Measurements from ENCODE around the gene EEF1A2. TPM values are rescaled to one million over a fixed set of nuclear protein-coding genes. Genes with fewer than 3 reads are reported as not detected.

Gene EEF1A2
- total RNA-seq, 1 experiment from 2014 or later: 26.0 TPM

DNA sequence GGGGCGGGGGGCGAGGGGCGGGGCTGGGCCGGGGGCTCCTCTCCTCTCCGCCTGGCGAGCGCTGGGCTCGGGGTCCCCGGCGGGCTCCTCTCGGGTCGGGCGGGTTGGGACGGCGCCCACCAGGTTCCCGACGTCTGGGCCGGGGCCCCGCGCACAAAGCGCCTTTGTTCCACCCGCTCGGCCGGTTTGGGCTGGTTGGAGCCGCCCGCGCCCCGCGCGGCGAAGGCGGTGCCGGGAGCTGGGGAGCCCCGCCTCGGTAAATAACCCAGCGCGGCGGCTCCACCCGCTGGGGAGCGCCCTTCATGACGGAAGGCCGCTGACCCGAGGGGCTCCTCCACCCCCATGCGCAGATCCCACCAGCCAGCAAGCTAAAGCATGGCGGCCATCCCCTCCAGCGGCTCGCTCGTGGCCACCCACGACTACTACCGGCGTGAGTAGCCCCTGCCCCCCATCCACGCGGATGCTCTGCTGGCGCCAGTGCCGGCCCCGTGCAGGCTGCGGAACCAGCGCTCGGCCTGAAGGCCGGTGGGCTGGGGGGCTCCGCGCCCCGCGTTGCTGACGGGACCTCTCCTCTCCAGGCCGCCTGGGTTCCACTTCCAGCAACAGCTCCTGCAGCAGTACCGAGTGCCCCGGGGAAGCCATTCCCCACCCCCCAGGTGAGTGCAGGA lies 22.2 kb upstream of the EEF1A2 start:
- Mint-ChIP-seq H3K27me3 (ENCODE audit: low read depth) (peaks cover 9% of the 10 kb centered on the region; the same call in 1 of the 2 replicates), H3K36me3 (peaks cover 21% of the 10 kb centered on the region), H3K27ac (peak overlapping the region; percentile 79), H3K4me1 (peaks cover 14% of the 10 kb centered on the region), H3K9me3 (peaks cover 8% of the 10 kb centered on the region; the same call in 1 of the 2 replicates), H3K4me3 (peak overlapping the region; percentile 88)
- DNase-seq (ENCODE audit: low spot score): peak; percentile 61
- POLR2A ChIA-PET: interaction anchor here (0.6 to 1.8 kb wide), 7 partner anchors 14 to 718 kb away, joined by 3 to 5 read pairs (median 3); partner anchors contain the start of genes GMEB2 and STMN3
- peak; percentile 3 for ATAC-seq
- TF ChIP-seq, protein P1, sequence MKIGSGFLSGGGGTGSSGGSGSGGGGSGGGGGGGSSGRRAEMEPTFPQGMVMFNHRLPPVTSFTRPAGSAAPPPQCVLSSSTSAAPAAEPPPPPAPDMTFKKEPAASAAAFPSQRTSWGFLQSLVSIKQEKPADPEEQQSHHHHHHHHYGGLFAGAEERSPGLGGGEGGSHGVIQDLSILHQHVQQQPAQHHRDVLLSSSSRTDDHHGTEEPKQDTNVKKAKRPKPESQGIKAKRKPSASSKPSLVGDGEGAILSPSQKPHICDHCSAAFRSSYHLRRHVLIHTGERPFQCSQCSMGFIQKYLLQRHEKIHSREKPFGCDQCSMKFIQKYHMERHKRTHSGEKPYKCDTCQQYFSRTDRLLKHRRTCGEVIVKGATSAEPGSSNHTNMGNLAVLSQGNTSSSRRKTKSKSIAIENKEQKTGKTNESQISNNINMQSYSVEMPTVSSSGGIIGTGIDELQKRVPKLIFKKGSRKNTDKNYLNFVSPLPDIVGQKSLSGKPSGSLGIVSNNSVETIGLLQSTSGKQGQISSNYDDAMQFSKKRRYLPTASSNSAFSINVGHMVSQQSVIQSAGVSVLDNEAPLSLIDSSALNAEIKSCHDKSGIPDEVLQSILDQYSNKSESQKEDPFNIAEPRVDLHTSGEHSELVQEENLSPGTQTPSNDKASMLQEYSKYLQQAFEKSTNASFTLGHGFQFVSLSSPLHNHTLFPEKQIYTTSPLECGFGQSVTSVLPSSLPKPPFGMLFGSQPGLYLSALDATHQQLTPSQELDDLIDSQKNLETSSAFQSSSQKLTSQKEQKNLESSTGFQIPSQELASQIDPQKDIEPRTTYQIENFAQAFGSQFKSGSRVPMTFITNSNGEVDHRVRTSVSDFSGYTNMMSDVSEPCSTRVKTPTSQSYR (CRISPR knock-in tag; IDR thresholded peaks at IDR 0.05): 0 out of 2 replicates have a peak, but pooled peaks have one; percentile 53
- TF ChIP-seq, protein P2, sequence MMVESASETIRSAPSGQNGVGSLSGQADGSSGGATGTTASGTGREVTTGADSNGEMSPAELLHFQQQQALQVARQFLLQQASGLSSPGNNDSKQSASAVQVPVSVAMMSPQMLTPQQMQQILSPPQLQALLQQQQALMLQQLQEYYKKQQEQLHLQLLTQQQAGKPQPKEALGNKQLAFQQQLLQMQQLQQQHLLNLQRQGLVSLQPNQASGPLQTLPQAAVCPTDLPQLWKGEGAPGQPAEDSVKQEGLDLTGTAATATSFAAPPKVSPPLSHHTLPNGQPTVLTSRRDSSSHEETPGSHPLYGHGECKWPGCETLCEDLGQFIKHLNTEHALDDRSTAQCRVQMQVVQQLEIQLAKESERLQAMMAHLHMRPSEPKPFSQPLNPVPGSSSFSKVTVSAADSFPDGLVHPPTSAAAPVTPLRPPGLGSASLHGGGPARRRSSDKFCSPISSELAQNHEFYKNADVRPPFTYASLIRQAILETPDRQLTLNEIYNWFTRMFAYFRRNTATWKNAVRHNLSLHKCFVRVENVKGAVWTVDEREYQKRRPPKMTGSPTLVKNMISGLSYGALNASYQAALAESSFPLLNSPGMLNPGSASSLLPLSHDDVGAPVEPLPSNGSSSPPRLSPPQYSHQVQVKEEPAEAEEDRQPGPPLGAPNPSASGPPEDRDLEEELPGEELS (CRISPR knock-in tag; IDR thresholded peaks at IDR 0.05): peak; percentile 10; the same call in 1 of the 2 replicates
- TF ChIP-seq CBFB (CRISPR knock-in tag; IDR thresholded peaks at IDR 0.05; ENCODE audit: low read depth) (no peak), CREB1 (CRISPR knock-in tag; IDR thresholded peaks at IDR 0.05) (0 out of 2 replicates have a peak, but pooled peaks have one; percentile 29), RELA (CRISPR knock-in tag; IDR thresholded peaks at IDR 0.05; ENCODE audit: borderline replicate concordance) (peak; percentile 88; the same call in 1 of the 2 replicates), FOXP1 (CRISPR knock-in tag; IDR thresholded peaks at IDR 0.05; ENCODE audit: borderline replicate concordance) (peak; percentile 66; the same call in 1 of the 2 replicates), SMAD4 (CRISPR knock-in tag; IDR thresholded peaks at IDR 0.05) (no peak), CREM (CRISPR knock-in tag; IDR thresholded peaks at IDR 0.05) (no peak), KAT7 (CRISPR knock-in tag; IDR thresholded peaks at IDR 0.05; ENCODE audit: borderline replicate concordance) (peak; percentile 91; the same call in 1 of the 2 replicates)
- TF ChIP-seq, protein P3, sequence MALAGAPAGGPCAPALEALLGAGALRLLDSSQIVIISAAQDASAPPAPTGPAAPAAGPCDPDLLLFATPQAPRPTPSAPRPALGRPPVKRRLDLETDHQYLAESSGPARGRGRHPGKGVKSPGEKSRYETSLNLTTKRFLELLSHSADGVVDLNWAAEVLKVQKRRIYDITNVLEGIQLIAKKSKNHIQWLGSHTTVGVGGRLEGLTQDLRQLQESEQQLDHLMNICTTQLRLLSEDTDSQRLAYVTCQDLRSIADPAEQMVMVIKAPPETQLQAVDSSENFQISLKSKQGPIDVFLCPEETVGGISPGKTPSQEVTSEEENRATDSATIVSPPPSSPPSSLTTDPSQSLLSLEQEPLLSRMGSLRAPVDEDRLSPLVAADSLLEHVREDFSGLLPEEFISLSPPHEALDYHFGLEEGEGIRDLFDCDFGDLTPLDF (CRISPR knock-in tag; IDR thresholded peaks at IDR 0.05): no peak
- TF ChIP-seq, protein P4, sequence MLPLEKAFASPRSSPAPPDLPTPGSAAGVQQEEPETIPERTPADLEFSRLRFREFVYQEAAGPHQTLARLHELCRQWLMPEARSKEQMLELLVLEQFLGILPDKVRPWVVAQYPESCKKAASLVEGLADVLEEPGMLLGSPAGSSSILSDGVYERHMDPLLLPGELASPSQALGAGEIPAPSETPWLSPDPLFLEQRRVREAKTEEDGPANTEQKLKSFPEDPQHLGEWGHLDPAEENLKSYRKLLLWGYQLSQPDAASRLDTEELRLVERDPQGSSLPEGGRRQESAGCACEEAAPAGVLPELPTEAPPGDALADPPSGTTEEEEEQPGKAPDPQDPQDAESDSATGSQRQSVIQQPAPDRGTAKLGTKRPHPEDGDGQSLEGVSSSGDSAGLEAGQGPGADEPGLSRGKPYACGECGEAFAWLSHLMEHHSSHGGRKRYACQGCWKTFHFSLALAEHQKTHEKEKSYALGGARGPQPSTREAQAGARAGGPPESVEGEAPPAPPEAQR (CRISPR knock-in tag; IDR thresholded peaks at IDR 0.05): no peak
- TF ChIP-seq, protein P5, sequence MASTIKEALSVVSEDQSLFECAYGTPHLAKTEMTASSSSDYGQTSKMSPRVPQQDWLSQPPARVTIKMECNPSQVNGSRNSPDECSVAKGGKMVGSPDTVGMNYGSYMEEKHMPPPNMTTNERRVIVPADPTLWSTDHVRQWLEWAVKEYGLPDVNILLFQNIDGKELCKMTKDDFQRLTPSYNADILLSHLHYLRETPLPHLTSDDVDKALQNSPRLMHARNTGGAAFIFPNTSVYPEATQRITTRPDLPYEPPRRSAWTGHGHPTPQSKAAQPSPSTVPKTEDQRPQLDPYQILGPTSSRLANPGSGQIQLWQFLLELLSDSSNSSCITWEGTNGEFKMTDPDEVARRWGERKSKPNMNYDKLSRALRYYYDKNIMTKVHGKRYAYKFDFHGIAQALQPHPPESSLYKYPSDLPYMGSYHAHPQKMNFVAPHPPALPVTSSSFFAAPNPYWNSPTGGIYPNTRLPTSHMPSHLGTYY (CRISPR knock-in tag; IDR thresholded peaks at IDR 0.05): no peak
- TF ChIP-seq, protein P6, sequence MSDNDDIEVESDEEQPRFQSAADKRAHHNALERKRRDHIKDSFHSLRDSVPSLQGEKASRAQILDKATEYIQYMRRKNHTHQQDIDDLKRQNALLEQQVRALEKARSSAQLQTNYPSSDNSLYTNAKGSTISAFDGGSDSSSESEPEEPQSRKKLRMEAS (CRISPR knock-in tag; IDR thresholded peaks at IDR 0.05): peak; percentile 17; the same call in 1 of the 2 replicates
- TF ChIP-seq, protein P7, sequence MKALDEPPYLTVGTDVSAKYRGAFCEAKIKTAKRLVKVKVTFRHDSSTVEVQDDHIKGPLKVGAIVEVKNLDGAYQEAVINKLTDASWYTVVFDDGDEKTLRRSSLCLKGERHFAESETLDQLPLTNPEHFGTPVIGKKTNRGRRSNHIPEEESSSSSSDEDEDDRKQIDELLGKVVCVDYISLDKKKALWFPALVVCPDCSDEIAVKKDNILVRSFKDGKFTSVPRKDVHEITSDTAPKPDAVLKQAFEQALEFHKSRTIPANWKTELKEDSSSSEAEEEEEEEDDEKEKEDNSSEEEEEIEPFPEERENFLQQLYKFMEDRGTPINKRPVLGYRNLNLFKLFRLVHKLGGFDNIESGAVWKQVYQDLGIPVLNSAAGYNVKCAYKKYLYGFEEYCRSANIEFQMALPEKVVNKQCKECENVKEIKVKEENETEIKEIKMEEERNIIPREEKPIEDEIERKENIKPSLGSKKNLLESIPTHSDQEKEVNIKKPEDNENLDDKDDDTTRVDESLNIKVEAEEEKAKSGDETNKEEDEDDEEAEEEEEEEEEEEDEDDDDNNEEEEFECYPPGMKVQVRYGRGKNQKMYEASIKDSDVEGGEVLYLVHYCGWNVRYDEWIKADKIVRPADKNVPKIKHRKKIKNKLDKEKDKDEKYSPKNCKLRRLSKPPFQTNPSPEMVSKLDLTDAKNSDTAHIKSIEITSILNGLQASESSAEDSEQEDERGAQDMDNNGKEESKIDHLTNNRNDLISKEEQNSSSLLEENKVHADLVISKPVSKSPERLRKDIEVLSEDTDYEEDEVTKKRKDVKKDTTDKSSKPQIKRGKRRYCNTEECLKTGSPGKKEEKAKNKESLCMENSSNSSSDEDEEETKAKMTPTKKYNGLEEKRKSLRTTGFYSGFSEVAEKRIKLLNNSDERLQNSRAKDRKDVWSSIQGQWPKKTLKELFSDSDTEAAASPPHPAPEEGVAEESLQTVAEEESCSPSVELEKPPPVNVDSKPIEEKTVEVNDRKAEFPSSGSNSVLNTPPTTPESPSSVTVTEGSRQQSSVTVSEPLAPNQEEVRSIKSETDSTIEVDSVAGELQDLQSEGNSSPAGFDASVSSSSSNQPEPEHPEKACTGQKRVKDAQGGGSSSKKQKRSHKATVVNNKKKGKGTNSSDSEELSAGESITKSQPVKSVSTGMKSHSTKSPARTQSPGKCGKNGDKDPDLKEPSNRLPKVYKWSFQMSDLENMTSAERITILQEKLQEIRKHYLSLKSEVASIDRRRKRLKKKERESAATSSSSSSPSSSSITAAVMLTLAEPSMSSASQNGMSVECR (CRISPR knock-in tag; IDR thresholded peaks at IDR 0.05; ENCODE audit: borderline replicate concordance): no peak
- CTCF ChIA-PET: interaction anchor here (0.6 to 4.4 kb wide), 18 partner anchors 8 to 501 kb away, joined by 3 to 50 read pairs (median 5); partner anchors contain the start of genes GMEB2, PRPF6 and PTK6

Data from WTC11 (cell line).